Mesenchymal stem cell (in vitro differentiated cells and primary cell): ENCODE measurements around the gene ALPI.
"Not testable (repeated sequence)": the region's sequence is repeated elsewhere in the genome, so short reads cannot be mapped to it uniquely, and the experiment has no call there.

Source experiments
- DNase-seq: peaks from one replicate; pipeline ENCODE4 v3.0.0-alpha.2; 2013
- H2AFZ ChIP-seq: one replicate; pipeline ENCODE4 v1.6.1; 2013; ENCODE audit warnings: low read depth, mild to moderate bottlenecking, control low read depth, inconsistent platforms, low read length, moderate library complexity
- H2AK5ac ChIP-seq: 2 replicates; pipeline ENCODE4 v1.6.1; 2013; ENCODE audit warnings: low read length, moderate library complexity, mild to moderate bottlenecking, inconsistent platforms; ENCODE audit not compliant: severe bottlenecking
- H2BK120ac ChIP-seq: one replicate; pipeline ENCODE4 v1.6.1; 2013; ENCODE audit warnings: low read depth, mild to moderate bottlenecking, inconsistent platforms, low read length, moderate library complexity
- H2BK12ac ChIP-seq, 2 experiments: one replicate each; pipeline ENCODE4 v1.6.1; 2013; ENCODE audit warnings: inconsistent platforms in 2 of 2, low read length in 2 of 2, mild to moderate bottlenecking in 2 of 2, moderate library complexity in 2 of 2, control low read depth in 1 of 2
- H2BK15ac ChIP-seq: one replicate; pipeline ENCODE4 v1.6.1; 2013; ENCODE audit warnings: mild to moderate bottlenecking, low read depth, inconsistent platforms; ENCODE audit not compliant: poor library complexity, severe bottlenecking
- H2BK5ac ChIP-seq: 2 replicates; pipeline ENCODE4 v1.6.1; 2013; ENCODE audit warnings: low read depth, mild to moderate bottlenecking, low read length, control low read depth, inconsistent platforms; ENCODE audit not compliant: poor library complexity, severe bottlenecking
- H3K14ac ChIP-seq, 2 experiments: one replicate each; pipeline ENCODE4 v1.6.1; 2013; ENCODE audit warnings: inconsistent platforms in 2 of 2, low read length in 2 of 2, control low read depth in 1 of 2, mild to moderate bottlenecking in 1 of 2, moderate library complexity in 1 of 2
- H3K18ac ChIP-seq, 2 experiments: one replicate each; pipeline ENCODE4 v1.6.1; 2013; ENCODE audit warnings: inconsistent platforms in 2 of 2, low read length in 2 of 2, control low read depth in 1 of 2, low read depth in 1 of 2, mild to moderate bottlenecking in 1 of 2
- H3K23ac ChIP-seq, 2 experiments: one replicate each; pipeline ENCODE4 v1.6.1; 2013; ENCODE audit warnings: inconsistent platforms in 2 of 2, low read length in 2 of 2, mild to moderate bottlenecking in 2 of 2, moderate library complexity in 2 of 2, control low read depth in 1 of 2
- H3K27ac ChIP-seq: 2 replicates; pipeline ENCODE4 v1.5.1; 2013; ENCODE audit warnings: mild to moderate bottlenecking, moderate library complexity, low read length, control low read depth, inconsistent platforms; ENCODE audit not compliant: poor library complexity, severe bottlenecking
- H3K27me3 ChIP-seq, 2 experiments: 2 replicates each; pipeline versions ENCODE4 v1.6.1 to v1.7.0; 2013; ENCODE audit warnings: low read length in 2 of 2, mild to moderate bottlenecking in 2 of 2, moderate library complexity in 2 of 2, control low read depth in 1 of 2, inconsistent platforms in 1 of 2; ENCODE audit not compliant: control insufficient read depth in 1 of 2, insufficient read depth in 1 of 2
- H3K36me3 ChIP-seq, 2 experiments: 2 replicates each; pipeline versions ENCODE4 v1.6.1 to v1.7.0; 2013; ENCODE audit warnings: low read length in 2 of 2, control low read depth in 1 of 2, inconsistent platforms in 1 of 2, low read depth in 1 of 2, mild to moderate bottlenecking in 1 of 2; ENCODE audit not compliant: insufficient read depth in 2 of 2, control insufficient read depth in 1 of 2
- H3K4ac ChIP-seq, 2 experiments: one replicate each; pipeline ENCODE4 v1.6.1; 2013; ENCODE audit warnings: inconsistent platforms in 2 of 2, low read length in 2 of 2, mild to moderate bottlenecking in 2 of 2, moderate library complexity in 2 of 2, control low read depth in 1 of 2, low read depth in 1 of 2
- H3K4me1 ChIP-seq: 2 replicates; pipeline ENCODE4 v1.6.1; 2013; ENCODE audit warnings: low read depth, low read length, control low read depth; ENCODE audit not compliant: control insufficient read depth, insufficient read depth
- H3K4me2 ChIP-seq: 2 replicates; pipeline ENCODE4 v1.6.1; 2013; ENCODE audit warnings: low read length, mild to moderate bottlenecking, inconsistent platforms; ENCODE audit not compliant: poor library complexity, severe bottlenecking
- H3K4me3 ChIP-seq, 2 experiments: 2 replicates each; pipeline versions ENCODE4 v1.5.1 to v1.7.0; 2013; ENCODE audit warnings: low read length in 2 of 2, mild to moderate bottlenecking in 2 of 2, control low read depth in 1 of 2, low read depth in 1 of 2; ENCODE audit not compliant: insufficient read depth in 1 of 2
- H3K79me1 ChIP-seq: replicated peaks from 2 replicates; pipeline ENCODE4 v1.6.1; 2013; ENCODE audit warnings: mild to moderate bottlenecking, control low read depth, low read length, inconsistent platforms; ENCODE audit not compliant: poor library complexity, severe bottlenecking
- H3K9ac ChIP-seq: 2 replicates; pipeline ENCODE4 v1.7.0; 2013; ENCODE audit warnings: mild to moderate bottlenecking, low read length, moderate library complexity
- H3K9me3 ChIP-seq: 2 replicates; pipeline ENCODE4 v1.7.0; 2013; ENCODE audit warnings: mild to moderate bottlenecking, low read length; ENCODE audit not compliant: control insufficient read depth
- H4K8ac ChIP-seq: one replicate; pipeline ENCODE4 v1.6.1; 2013; ENCODE audit warnings: inconsistent platforms, mild to moderate bottlenecking, low read length, moderate library complexity
- H4K91ac ChIP-seq: one replicate; pipeline ENCODE4 v1.6.1; 2013; ENCODE audit warnings: mild to moderate bottlenecking, low read length, inconsistent platforms
- WGBS: methylation state at CpG from one replicate; pipeline ENCODE4 v1.1.7; 2013; ENCODE audit warnings: mixed read lengths; 5-methylcytosine and 5-hydroxymethylcytosine counted together

ALPI gene

GRCh38 chr2:232433622-232434021 lies 22.3 kb upstream of the ALPI start:
- H3K9me3 ChIP-seq, H3K18ac ChIP-seq, H2BK120ac ChIP-seq, H3K4ac ChIP-seq, H3K27ac ChIP-seq, H2BK5ac ChIP-seq, H4K8ac ChIP-seq, H3K14ac ChIP-seq, H3K23ac ChIP-seq, H2AFZ ChIP-seq, DNase-seq, H3K9ac ChIP-seq, H3K4me1 ChIP-seq, H2BK12ac ChIP-seq, H3K36me3 ChIP-seq, H3K4me2 ChIP-seq, H2BK15ac ChIP-seq, H3K79me1 ChIP-seq, H3K4me3 ChIP-seq, H2AK5ac ChIP-seq: not testable (repeated sequence)
- 80% methylated on average over 8 of the region's 9 CpGs for WGBS
- H4K91ac ChIP-seq, result peak overlapping the region; percentile 47
- H3K27me3 ChIP-seq, result peaks cover 43 to 58% of the 10 kb centered on the region in 2 experiments

- Histone ChIP-seq H3K23ac (no peak overlapping the region), H4K91ac (no peak overlapping the region), H2BK120ac (no peak overlapping the region), H3K27ac (no peak overlapping the region), H3K27me3 (peaks cover 48 to 62% of the 10 kb centered on the region in 2 experiments), H3K9ac (no peak overlapping the region), H3K79me1 (no peaks in the 10 kb centered on the region), H3K4me3 (no peak overlapping the region), H2AFZ (no peak overlapping the region), H2BK12ac (no peak overlapping the region), H3K14ac (no peak overlapping the region), H3K4me1 (peaks cover 4% of the 10 kb centered on the region), H3K18ac (no peak overlapping the region), H4K8ac (no peak overlapping the region), H3K36me3 (no peaks in the 10 kb centered on the region), H3K9me3 (no peaks in the 10 kb centered on the region), H3K4ac (no peak overlapping the region), H2AK5ac (no peak overlapping the region), H3K4me2 (no peak overlapping the region), H2BK15ac (no peak overlapping the region), H2BK5ac (no peak overlapping the region)
- DNase-seq, result no peak
- WGBS, result 82% methylated on average over 9 of the region's 9 CpGs
Observed at GRCh38 chr2:232434091-232434490, 21.9 kb upstream of the ALPI start.

GRCh38 chr2:232434563-232435374 lies 21.2 kb upstream of the ALPI start:
- Histone ChIP-seq H3K4me1 (peaks cover 4% of the 10 kb centered on the region), H3K27me3 (peaks cover 48 to 65% of the 10 kb centered on the region in 2 experiments), H2BK12ac (no peak overlapping the region), H3K9ac (no peak overlapping the region), H3K4me2 (no peak overlapping the region), H2BK15ac (no peak overlapping the region), H3K4ac (no peak overlapping the region), H3K18ac (no peak overlapping the region), H3K79me1 (no peaks in the 10 kb centered on the region), H3K23ac (no peak overlapping the region), H3K27ac (no peak overlapping the region), H3K14ac (no peak overlapping the region), H3K36me3 (no peaks in the 10 kb centered on the region), H2AFZ (no peak overlapping the region), H3K9me3 (no peaks in the 10 kb centered on the region), H4K91ac (no peak overlapping the region), H3K4me3 (no peak overlapping the region), H2AK5ac (no peak overlapping the region), H2BK5ac (no peak overlapping the region), H2BK120ac (no peak overlapping the region), H4K8ac (no peak overlapping the region)
- WGBS, result 91% methylated on average over 12 of the region's 12 CpGs
- no peak for DNase-seq

GRCh38 chr2:232435375-232435648 lies 20.6 kb upstream of the ALPI start:
- Histone ChIP-seq H3K9me3 (no peaks in the 10 kb centered on the region), H2AFZ (no peak overlapping the region), H3K27me3 (peaks cover 48 to 64% of the 10 kb centered on the region in 2 experiments), H3K23ac (no peak overlapping the region), H3K4me2 (no peak overlapping the region), H2BK120ac (no peak overlapping the region), H3K9ac (no peak overlapping the region), H4K8ac (no peak overlapping the region), H3K79me1 (no peaks in the 10 kb centered on the region), H2BK5ac (no peak overlapping the region), H2AK5ac (no peak overlapping the region), H2BK12ac (no peak overlapping the region), H3K36me3 (no peaks in the 10 kb centered on the region), H4K91ac (no peak overlapping the region), H3K4me1 (peaks cover 4% of the 10 kb centered on the region), H3K27ac (no peak overlapping the region), H3K18ac (no peak overlapping the region), H3K4me3 (no peak overlapping the region), H3K4ac (no peak overlapping the region), H3K14ac (no peak overlapping the region), H2BK15ac (no peak overlapping the region)
- 76% methylated on average over 4 of the region's 4 CpGs for WGBS
- no peak for DNase-seq
